Endothelial cell (in vitro differentiated cells): ENCODE data around the gene PPM1B. TPM values are rescaled to one million over a fixed set of nuclear protein-coding genes. Genes with fewer than 3 reads are reported as not detected.

Experiments
- DNase-seq: peaks from one replicate; pipeline ENCODE4 v3.0.0; 2021; ENCODE audit warnings: low spot score
- H3K27ac Mint-ChIP-seq: one replicate; pipeline ENCODE4 v1.8.0; 2021; ENCODE audit warnings: mixed read lengths, inconsistent platforms; ENCODE audit not compliant: unreplicated experiment
- H3K27me3 Mint-ChIP-seq: one replicate; pipeline ENCODE4 v1.8.0; 2021; ENCODE audit warnings: mild to moderate bottlenecking, moderate library complexity, mixed read lengths, inconsistent platforms; ENCODE audit not compliant: unreplicated experiment
- H3K36me3 Mint-ChIP-seq: one replicate; pipeline ENCODE4 v1.8.0; 2021; ENCODE audit warnings: mild to moderate bottlenecking, low read depth, mixed read lengths, inconsistent platforms; ENCODE audit not compliant: unreplicated experiment
- H3K4me1 Mint-ChIP-seq: one replicate; pipeline ENCODE4 v1.8.0; 2021; ENCODE audit warnings: mild to moderate bottlenecking, mixed read lengths, inconsistent platforms; ENCODE audit not compliant: unreplicated experiment
- H3K4me3 Mint-ChIP-seq: one replicate; pipeline ENCODE4 v1.8.0; 2021; ENCODE audit warnings: mild to moderate bottlenecking, mixed read lengths, inconsistent platforms; ENCODE audit not compliant: unreplicated experiment
- H3K9me3 Mint-ChIP-seq: one replicate; pipeline ENCODE4 v1.8.0; 2021; ENCODE audit warnings: mixed read lengths, inconsistent platforms; ENCODE audit not compliant: unreplicated experiment
- total RNA-seq: library from RNA; stranded (reverse); fragmentation: NEBNext Ultra II Directional; extraction: Animal tissue kit (Norgen Biotek cat#: 25700); gene quantifications from one replicate; pipeline ENCODE4 v1.2.1, GENCODE V29; 2021; ENCODE audit not compliant: unreplicated experiment
- TF ChIP-seq, protein P1 (sequence below): fragments of 200-600 bp; sonication (generic); IDR thresholded peaks from one replicate; pipeline ENCODE4 v1.5.0; 2021; ENCODE audit warnings: antibody characterized with exemption; ENCODE audit not compliant: unreplicated experiment

Gene PPM1B
- total RNA-seq, 1 donor from 2014 or later: 31.2 TPM

DNA sequence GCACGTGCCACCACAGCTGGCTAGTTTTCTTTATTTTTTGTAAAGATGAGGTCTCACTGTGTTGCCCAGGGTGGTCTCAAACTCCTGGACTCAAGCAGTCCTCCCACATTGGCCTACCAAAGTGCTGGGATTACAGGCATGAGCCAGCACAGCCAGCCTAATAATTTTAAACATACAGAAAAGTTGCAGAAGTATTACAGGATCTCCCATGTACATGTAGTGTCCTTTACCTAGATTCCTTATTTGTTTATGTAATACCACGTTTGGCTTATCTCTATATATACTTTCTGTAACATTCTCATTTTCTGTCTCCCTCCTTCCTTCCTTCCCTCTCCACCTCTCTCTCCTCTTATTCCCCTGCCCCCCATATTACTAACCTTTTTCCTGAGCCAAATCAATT, 41.7 kb downstream of the PPM1B start:
- no peaks in the 10 kb centered on the region for H3K4me1 Mint-ChIP-seq
- DNase-seq: no peak
- H3K36me3 Mint-ChIP-seq: peaks cover 6% of the 10 kb centered on the region
- no peak overlapping the region for H3K4me3 Mint-ChIP-seq
- H3K9me3 Mint-ChIP-seq: no peaks in the 10 kb centered on the region
- H3K27me3 Mint-ChIP-seq: peaks cover 1% of the 10 kb centered on the region
- no peak overlapping the region for H3K27ac Mint-ChIP-seq
- TF ChIP-seq, protein P1, sequence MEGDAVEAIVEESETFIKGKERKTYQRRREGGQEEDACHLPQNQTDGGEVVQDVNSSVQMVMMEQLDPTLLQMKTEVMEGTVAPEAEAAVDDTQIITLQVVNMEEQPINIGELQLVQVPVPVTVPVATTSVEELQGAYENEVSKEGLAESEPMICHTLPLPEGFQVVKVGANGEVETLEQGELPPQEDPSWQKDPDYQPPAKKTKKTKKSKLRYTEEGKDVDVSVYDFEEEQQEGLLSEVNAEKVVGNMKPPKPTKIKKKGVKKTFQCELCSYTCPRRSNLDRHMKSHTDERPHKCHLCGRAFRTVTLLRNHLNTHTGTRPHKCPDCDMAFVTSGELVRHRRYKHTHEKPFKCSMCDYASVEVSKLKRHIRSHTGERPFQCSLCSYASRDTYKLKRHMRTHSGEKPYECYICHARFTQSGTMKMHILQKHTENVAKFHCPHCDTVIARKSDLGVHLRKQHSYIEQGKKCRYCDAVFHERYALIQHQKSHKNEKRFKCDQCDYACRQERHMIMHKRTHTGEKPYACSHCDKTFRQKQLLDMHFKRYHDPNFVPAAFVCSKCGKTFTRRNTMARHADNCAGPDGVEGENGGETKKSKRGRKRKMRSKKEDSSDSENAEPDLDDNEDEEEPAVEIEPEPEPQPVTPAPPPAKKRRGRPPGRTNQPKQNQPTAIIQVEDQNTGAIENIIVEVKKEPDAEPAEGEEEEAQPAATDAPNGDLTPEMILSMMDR: no peak

DNA sequence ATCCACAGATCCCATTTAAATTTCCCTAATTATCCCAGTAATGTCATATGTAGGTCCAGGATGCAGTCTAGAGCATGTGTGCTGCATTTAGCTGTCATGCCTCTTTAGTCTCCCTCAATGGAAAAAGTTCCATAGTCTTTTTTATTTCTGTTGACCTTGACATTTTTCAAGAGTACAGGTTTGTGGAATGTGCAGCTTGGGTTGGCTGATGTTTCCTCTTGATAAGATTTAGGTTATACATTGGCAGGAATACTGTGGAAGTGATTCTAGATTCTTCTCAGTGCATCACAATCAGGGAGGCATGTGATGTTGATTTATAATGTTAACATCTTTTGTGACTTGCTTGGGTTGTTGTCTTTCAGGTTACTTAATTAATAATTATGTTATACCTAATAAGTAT, 42.5 kb downstream of the PPM1B start:
- Mint-ChIP-seq H3K4me1 (no peaks in the 10 kb centered on the region), H3K9me3 (no peaks in the 10 kb centered on the region), H3K27ac (no peak overlapping the region), H3K36me3 (peaks cover 6% of the 10 kb centered on the region), H3K27me3 (peaks cover 3% of the 10 kb centered on the region), H3K4me3 (no peak overlapping the region)
- no peak for DNase-seq
- TF ChIP-seq, protein P1: no peak

DNA sequence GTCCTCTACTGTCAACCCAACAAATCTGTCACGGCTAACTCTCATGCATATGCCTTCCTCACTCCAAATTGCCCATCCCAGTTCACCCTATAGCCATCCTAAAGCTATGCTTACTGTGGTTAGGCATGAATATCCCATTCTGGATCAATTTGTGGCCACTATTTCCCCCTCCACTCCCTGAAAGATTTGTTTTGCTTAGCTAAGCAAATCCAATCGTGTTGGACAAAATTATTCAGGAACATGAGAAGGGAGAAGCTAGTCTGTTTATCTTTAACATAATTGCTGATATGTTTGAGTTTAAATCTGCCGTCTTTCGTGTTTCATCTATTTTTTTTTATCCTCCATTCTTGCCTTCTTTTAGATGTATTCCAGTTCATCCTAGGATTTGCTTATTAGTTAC, 43.6 kb downstream of the PPM1B start:
- Mint-ChIP-seq H3K4me3 (no peak overlapping the region), H3K4me1 (no peaks in the 10 kb centered on the region), H3K36me3 (peaks cover 6% of the 10 kb centered on the region), H3K27ac (peak overlapping the region; percentile 4), H3K9me3 (no peaks in the 10 kb centered on the region), H3K27me3 (peaks cover 3% of the 10 kb centered on the region)
- TF ChIP-seq, protein P1: no peak
- no peak for DNase-seq

DNA sequence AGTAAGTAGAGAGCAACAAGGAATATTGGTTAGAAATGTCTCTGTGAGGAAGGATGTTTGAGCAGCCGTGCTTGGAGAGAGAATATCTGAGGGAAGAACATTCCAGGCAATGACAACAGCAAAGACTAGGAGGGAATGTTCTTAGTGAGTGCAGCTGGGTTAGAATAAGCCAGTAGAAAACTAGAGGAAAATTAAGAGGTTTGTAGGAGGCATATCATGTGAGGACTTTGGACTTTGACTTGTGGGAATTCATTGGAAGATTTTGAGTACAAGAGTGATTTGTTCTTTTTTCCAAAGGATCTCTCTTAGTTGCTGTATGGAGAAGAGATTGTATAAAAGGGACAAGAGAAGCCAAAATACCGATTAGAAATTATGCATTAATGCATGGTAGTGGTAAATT, 47.2 kb downstream of the PPM1B start:
- no peak for DNase-seq
- Mint-ChIP-seq H3K36me3 (no peaks in the 10 kb centered on the region), H3K9me3 (no peaks in the 10 kb centered on the region), H3K27me3 (peaks cover 3% of the 10 kb centered on the region), H3K4me3 (no peak overlapping the region), H3K4me1 (no peaks in the 10 kb centered on the region), H3K27ac (no peak overlapping the region)
- TF ChIP-seq, protein P1: no peak

DNA sequence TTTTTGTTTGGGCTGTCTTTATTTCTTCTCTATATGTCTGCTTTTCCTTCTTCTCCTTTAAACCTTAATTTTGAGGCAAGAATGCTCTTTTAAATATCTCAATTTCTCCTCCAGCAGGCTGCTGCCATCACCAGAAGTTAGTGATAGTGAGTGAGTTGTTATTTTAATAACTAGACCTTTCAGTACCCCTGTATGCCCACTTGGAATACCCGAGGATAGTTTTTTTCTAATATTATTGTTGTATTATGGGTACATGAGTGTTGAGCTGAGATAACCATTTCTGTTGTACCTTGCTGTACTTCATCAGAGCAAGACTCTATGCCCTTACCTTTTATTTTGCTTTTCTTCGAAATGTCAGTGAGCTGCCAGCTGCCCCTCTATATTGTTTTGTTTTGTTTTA, 50.1 kb downstream of the PPM1B start:
- H3K36me3 Mint-ChIP-seq: no peaks in the 10 kb centered on the region
- H3K9me3 Mint-ChIP-seq: no peaks in the 10 kb centered on the region
- no peak overlapping the region for H3K4me3 Mint-ChIP-seq
- no peaks in the 10 kb centered on the region for H3K4me1 Mint-ChIP-seq
- H3K27ac Mint-ChIP-seq: no peak overlapping the region
- H3K27me3 Mint-ChIP-seq: peaks cover 1% of the 10 kb centered on the region
- no peak for DNase-seq
- TF ChIP-seq, protein P1: no peak
